Measurements from ENCODE around the gene PIMREG.

- TF ChIP-seq EZH2 (IDR thresholded peaks at IDR 0.05) (no peak), POLR2AphosphoS5 (IDR thresholded peaks at IDR 0.05; ENCODE audit: borderline replicate concordance, low read depth, low read length) (no peak), FOXP2 (optimal IDR thresholded peaks at IDR 0.05; ENCODE audit: control extremely low read depth, extremely low read length, insufficient read depth) (no peak)
Measured at GRCh38 chr17:6437956-6438355, 6.3 kb upstream of the PIMREG start.
